ENCODE data around the gene PGGT1B.

Gene PGGT1B

DNA sequence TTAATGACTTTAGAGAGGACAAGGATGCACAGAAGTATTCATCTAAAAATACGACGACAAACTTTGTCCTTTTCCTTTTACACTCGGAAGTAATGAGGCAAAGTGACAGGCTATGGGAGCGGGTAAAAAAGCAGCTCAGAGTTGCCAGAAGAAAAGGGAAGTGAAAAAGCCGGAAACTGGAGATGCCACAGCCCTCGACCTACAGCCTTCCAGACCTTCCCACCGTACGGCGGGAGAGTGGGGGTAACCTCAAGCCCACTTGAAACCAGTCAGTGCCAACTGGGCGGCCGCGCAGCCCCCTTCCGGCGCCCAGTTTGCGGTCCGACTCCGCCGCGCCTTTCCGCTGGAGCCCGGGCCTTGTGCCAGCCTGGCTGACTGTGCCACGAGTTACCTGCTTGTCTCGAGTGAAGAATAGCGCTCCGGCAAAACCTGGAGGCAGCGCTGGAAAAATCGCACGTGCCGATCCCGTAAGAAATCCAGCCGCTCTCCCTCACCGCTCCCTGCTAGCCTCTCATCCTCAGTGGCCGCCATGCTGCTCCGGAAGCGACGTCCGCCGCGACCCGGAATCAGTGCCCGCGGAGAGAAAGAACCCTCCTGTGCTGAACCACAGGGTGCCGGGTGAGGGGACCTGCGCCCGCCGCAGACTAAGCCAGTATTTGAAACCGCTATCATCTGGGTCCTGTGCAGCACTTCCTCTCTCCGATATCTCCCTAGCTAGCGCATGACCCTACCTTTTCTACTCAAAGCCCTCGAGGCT is at the start of gene PGGT1B:
Gene PGGT1B (minus strand): TSS at position 557 of the 757 bp plus-strand sequence. CDS start 26 bp downstream, at position 531.
- peak; percentile 70 for DNase-seq

DNA sequence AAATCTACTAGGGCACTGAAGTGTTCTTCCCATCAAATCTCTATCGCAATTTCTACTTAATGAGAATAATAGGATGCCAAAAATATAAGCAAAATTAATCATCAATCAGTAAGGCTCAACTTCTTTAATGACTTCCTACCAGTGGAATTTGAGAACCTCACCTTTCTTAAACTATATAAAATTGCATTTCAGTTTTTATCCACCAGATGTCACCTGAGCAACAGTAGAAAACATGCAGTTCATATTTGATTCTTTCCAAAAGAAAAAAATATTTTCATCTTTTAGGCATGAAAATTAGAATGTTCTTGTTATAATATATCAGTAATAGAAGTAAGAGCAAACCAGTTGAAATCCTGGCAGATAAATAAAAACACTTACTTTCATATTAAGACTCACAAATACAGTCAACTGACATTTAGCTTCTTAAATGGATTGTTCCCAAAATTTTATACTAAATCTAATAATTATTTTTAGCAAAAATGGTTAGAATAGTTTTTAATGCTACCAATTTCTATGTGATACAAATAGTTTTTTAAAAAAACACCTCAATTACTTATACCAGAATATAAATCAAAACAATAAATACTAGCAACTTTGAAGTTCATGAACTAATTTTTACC is 47.2 kb upstream of the PGGT1B start:
- peak; percentile 54 for DNase-seq

DNA sequence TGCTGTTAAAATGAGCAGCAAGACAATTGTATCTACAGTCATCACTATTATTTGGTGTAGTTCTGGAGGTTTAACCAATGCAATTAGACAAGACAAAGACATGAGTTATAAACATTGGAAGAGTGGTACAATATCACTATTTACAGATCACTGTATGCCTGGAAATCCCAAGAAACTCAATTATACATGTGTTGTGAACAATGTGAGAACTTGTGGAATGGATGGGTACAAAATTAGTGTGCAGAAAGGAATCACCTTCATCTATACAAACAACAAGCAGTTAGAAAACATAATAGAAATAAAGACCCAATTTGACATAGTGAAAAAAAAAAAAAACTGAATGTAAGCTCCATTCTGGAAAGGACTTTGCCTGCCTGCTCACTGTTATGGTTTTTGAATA is 46.1 kb upstream of the PGGT1B start:
- DNase-seq = no peak

DNA sequence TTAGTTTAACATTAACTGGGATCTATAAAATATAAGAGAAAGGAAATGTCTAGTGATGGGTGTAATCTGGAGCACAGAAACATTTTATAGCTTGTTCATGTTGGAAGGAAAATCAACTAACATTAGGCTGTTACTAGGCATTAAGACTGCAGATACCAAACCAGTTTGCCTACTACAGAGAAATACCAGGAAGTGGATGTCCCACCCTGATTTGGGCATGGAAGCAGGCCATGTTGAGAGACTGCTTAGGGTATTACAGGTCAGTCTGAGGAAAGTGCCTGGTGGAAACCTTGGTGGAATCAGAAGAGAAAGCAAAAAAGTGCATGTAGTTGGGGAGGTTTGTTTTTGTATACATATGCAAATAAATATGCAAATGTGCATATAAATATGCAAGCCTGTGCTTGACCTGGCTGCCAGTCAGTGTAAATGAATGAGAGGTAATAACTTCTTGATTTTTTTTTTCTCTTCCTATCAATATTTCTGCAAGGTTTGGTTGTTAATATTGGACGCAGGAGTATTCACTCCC is 43.4 kb upstream of the PGGT1B start:
- no peak for DNase-seq

DNA sequence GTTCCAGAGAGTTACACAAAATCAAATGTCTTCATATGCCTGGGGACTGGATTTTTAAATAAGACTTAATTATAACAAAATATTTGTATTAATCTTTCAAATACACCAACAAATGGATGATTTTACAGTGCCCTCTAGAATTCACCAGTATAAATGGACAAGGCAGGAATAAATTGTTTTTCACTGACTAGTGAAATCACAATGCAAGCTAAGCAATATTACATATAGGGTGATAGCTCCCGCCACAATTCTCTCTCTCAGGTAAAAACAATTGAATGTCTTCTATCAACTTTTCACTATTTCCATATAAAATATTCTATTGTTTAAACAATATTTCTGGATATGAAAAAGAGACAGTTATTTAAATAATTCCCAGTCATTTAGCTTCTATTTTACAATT is 41.8 kb upstream of the PGGT1B start:
- DNase-seq = no peak

DNA sequence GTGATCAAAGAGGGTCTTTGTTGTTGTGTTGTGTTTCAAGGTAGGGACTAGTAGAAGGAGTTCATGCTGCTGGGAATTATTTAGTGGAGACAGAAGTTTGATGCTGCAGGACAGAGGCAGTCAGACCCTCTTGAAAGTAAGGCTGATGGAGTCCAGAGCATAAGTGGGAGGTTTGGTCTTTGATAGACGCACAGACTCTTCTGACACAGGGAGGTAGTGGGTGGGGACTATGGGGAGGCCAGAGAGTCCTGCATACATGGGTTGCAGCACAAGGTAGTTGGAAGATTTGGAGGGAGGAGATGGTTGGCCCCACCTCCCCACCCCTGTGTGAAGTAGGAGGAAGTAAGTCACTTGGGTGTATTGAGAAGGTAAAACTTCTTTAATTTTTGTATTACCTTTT is 36.1 kb upstream of the PGGT1B start:
- no peak for DNase-seq

DNA sequence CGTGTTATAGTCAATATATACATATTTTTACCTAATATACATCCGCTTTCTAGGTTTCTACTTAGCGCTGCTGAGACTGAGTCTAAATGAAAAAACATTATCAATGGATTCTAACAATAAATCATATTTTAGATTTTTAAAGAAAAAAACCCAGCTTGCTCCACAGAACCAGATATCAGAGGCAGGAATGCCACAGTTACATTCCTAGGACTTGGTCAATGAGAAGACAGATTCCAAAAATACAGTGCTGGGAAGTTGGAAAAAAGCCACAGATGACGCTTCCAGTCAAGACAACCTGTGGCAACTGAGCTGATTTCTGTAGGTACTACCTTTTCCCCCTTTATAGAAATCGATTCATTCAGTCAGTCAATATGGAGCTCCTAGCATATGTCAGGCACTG is 34.4 kb upstream of the PGGT1B start:
- no peak for DNase-seq

DNA sequence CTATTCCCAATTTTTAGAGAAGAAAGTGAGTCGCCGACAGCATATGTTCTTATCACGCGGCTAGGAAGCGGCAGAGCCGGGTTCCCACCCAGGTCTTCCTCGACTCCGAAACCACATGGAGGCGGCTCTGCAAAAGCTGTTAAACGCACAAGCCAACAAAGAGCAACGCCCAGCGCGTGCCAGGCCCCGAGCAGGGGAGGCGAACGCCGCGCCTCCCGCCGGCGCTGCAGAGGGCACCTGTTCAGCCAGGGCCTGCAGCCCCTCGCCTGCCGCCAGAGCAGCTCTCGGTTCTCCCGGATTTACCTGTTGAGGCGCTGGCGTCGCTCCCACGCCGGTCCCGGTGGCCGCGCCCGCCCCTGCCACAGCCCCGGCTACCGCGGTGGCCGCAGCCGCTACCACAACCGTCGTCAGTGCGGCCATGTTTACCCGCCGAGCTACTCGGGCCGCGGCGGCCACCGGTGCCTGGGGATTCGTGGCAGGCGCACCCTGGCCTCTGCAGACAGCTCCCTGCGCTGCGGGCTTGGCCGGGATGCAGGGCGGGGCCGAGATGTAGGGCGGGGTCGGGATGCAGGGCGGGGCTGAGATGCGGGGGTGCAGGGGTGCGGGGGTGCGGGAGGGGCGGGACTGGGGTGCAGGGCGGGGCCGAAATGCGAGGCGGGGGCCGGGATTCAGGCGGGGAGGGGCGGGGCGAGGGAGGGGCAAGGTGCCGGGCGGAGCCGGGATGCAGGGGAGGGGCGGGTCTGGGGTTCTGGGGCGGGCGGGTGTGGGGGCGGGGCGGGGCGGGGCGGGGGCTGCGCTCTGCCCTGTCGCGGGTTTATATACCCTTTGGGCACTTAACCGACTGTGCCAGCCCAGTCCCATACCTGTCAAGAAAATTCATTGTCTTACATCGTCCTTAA is 33.7 kb upstream of the PGGT1B start, which contains the start of gene CCDC112:
Gene CCDC112 (minus strand): TSS at position 531 of the 899 bp plus-strand sequence. CDS start 111 bp downstream, at position 420.
- DNase-seq = peak; percentile 81

DNA sequence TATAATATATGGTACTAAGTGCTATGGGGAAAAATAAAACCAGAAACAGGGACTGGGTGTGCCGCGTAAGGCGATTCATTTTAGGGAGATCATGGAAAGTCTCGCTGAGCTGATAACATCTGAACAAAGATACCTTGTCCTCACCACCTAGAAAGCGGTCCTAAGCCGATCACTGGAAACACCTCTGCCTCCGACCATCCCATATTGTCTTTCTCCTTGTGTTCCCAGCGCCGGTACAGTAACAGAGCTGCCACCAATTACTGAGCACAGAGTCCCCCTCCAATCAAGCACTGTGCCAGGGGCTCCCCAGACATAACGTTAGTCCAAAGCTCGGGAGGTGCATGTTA is 33.1 kb upstream of the PGGT1B start:
- DNase-seq = no peak

DNA sequence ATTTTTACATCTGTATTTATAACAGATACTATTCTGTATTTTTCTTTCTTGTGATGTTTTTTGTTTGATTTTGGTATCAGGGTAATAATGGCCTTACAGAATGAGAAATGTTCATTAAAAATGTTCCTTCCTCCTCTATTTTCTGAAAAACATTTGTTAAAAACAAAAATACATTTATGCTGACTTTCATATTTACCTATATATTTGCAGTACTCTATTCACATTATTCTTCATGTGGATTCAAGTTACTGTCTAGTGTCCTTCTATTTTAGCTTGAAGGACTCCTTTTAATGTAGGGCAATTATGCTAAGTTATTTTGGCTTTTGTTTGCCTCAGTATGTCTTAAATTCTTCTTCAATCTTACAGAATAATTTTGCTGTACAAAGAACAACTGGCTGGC is 28.7 kb upstream of the PGGT1B start:
- DNase-seq = no peak

DNA sequence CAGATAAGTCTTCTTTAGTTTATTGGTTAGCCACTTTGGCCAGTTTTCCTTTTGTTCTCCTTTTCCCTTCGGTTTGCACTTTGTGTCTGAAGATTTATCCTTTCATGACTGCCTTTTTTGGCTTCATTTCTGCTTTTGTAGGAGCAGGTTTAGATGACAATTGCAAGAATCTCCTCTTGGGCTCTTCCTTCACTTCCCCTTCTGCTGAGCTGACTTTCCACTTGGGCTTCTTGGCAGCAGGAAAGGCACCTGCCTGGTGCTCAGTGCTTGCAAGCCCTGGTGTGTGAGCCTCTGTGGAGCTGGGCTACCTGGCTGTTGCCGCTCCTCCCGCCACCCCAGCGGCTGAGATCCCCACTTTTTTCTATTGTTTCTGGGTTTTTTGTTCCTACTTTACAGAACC is 26.4 kb upstream of the PGGT1B start:
- DNase-seq = no peak

DNA sequence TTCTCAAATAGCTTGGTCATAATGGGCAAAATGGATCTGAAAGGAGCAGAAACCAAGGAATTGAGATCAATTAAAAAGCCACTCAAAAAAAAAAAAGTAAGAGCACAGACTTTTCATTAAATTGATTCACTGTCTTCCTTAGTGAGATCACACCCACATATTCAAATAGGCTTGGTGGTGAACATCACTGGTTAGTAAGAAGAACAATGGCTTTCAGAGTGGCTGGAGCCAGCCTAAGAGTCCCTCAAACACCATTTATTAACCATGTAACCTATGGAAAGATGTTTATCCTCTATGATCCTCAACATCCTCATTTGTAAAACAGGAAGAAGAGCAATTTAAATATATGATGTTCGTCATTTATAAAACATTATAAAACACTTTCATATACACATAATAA is 21.3 kb upstream of the PGGT1B start:
- no peak for DNase-seq

DNA sequence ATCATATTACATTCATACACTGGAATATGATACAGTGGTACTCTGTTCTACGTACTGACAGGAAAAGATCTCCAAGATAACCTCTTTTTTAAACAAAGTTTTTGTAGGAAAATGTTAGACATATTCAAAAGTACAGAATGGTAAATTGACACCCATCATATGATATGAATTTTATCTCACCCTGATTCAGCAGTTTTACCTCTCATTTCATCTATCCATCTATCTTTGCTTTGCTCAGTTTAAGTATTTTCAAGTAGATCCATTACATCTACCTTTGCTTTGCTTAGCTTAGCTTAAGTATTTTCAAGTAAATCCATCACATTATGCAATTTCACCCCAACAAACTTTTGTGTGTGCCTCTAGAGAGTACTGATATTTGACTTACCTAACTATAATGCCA is 19.5 kb upstream of the PGGT1B start:
- DNase-seq = no peak

DNA sequence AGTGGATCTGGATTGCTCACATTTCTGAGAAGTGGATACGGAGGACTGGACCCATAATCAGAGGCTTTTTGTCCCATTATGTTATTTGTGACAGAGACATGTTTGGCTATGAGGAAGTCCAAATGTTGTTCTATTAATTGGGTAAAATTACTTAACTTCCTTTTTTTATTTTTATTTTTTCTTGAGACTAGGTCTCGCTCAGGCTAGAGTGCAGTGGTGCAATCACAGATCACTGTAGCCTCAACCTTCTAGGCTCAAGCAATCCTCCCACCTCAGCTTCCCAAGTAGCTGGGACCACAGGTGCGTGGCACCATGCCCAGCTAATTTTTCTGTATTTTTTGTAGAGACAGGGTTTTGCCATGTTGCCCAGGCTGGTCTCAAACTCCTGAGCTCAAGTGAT is 11.9 kb upstream of the PGGT1B start:
- DNase-seq = no peak

DNA sequence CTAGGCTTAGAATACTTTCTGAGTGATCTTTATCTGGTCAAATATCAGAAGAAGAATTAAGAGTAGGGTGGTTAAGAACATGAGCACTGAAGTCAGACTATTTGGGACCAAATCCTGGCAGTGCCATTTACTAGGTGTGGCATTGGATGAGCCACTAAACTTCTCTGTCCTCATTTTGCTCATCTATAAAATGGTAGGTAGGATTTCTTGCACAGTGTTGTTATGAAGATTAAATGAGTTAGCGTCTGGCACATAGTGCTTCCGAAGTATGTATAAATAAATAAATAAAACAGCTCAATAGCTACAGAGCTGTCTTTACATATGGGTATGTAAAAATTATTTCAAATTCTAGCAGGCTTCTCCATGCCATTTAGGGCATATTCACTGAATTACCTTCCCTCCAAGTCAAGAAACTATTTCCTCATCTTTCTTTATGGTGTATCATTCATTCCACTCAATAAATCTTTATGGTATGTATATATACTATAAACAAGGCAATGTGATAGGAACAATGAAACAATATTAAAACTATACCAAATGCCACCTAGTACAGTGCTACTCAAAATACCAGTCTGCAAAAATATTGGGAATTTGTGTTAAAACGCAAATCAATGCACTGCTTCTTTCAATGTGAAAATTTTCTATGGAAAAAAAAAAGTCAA is 9.8 kb upstream of the PGGT1B start:
- DNase-seq = no peak

DNA sequence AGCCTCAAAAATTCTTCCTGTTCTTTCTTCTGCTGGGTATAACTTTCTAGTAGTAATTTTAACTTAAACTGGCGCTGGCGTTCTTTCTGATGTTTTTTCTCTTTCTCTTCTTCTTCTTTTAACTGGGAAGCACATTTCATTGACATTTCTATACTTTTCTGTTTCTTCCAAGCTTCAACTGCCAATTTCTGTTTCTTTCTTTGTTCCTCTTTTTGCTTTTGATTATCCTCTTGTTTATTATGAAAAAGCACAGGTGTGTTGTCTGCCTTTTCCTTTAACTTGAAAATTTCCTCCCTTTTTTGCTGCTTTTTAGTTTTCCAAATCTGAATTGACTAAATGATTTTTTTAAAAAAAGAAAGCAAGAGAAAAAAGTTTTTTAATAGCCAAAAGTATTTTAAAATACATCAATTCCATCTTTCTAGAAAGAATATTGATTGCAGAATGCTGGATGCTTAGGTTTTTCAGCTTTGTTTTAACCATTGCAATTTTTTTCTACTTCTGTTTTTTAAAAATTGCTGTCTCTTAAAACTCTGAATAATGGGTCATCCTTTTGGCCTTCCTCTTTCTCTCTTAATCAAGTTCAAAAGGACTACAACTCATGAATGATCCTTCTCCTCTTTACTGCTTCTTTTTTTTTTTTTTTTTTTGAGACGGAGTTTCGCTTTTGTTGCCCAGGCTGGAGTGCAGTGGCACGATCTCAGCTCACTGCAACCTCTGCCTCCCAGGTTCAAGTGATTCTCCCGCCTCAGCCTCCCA is 8.8 kb upstream of the PGGT1B start:
- DNase-seq = no peak

DNA sequence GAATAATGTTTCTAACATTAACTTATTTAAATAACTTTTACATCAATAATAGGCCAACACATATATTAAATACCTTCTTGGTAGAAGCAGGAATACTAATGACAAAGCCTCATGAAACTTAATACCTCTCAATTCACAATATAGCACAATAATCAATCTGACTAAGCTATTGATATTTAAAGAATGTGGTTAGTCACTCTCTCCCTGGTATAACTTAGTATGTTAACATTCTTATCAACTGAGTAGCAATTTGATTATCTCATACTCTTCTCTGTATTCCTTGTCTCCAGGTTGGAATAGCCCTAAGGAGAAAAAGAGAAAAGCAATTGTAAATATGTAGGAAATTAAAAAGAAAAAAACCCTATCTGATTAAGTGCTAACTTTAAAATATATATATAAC is 4.9 kb upstream of the PGGT1B start:
- DNase-seq = no peak

DNA sequence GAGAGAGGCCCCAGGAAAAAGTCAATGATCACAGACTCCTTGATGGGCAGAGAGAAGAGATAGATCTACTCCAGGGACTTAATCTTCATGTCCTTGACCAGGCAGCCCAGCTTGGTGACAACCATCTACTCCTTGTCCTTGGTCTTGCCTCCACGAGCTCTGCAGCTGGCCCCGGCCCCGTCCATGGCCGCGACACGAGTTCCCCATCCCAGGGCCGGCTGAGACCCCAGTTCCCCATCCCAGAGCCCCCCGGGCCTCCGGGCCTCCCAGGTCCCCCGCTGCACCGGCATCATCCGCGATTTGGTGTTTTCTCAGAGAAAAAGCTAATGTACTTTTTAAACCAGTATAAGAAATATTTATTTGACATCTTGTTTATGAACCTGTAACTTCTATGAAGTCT is 2.5 kb upstream of the PGGT1B start:
- DNase-seq = no peak

DNA sequence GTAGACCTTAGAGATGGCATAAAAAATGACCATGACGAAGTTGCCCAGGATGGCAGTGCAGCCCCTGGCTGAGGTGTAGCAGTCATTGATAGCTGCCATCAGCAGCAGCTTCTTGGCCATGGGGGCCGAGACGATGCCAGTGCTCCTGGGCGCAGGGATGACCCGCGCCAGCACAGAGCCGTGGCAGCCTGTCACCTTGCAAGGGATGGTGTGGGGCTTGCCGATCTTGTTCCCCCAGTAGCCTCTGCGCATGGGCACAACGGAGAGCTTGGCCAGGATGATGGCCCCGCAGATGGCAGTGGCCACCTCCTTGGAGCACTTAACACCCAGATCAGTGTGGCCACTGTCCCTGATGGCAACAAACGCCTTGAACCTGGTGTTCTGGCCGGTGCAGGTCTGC is 2.1 kb upstream of the PGGT1B start:
- DNase-seq = no peak

DNA sequence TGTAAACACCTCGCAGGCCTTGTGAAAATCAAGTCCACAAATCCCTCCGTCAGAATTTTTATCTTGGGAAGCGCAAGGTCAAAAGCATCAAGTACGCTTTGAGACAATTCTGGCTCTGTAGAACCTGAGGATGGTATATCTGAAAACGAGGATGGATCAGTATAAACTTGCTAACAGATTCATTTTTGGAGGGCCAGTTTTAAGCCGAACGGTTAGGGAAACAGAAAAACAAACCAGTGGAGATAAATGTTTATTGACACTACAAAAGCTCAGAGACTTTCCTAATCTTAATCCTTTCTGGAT is 352 bp upstream of the PGGT1B start:
- DNase-seq = no peak

DNA sequence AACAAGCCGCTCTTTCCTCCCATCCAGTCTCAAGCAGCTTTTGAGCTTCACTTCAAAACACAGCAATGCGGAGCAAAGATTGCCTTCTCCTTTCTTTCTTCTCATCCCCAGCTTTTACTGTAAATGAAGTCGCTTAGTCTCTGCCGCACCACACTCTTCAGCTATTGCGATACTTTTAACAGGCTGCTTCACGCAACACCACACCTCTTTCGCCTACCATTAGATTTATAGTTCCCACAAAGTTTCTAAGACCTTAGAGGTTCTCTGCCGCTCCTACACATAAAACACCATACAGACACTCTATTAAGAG is 711 bp downstream of the PGGT1B start:
- no peak for DNase-seq

DNA sequence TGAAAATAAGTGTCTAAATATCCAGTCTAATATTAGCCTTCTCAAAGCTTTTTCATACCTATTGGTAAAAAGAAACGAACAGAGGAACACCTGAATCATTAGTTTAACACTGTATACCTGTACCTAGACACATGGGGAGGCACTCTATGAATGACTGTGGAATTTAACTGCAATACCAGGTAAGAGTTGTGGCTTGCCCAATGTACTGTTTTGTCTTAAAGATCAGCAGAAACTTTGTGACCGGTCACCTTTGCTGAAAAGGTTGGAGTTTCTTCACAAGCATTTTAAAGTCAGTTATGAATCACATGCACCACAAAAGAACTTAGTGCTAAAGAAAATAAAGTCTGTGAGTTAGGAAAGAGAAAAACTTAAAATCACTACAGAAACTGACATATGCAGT is 2.4 kb downstream of the PGGT1B start:
- no peak for DNase-seq

DNA sequence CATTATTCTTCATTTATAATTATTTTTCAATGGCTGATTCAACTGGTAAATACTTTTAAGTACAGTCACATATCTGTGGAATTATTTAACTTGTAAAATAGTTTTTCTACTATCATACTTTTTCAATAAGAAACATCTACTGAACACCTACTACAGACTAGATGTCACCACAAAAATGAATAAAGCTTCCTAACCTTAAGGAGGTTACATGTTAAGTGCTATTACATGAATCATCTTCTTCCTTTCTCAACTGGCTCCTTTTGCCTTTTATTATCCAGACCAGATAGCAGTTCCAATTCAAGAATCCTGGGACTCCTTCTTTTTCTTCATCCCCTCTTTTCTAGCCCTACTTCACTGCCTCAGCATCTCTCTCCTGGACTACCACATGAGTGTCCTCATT is 4.7 kb downstream of the PGGT1B start:
- no peak for DNase-seq

All from CD4-positive, alpha-beta T cell treated with Interleukin-10 for 1 hour (primary cell).